ENCODE measurements around the gene PORCN.

PORCN gene

GRCh38 chrX:48531358-48531959 lies 22.7 kb downstream of the PORCN start:
- Histone ChIP-seq H3K4me3 (no peak overlapping the region), H3K9ac (ENCODE audit: insufficient read length) (no peak overlapping the region), H3K9me3 (ENCODE audit: low read depth, low read length) (no peaks in the 10 kb centered on the region), H3K27ac (peak overlapping the region; percentile 50; the same call in 1 of the 2 replicates), H3K36me3 (ENCODE audit: insufficient read depth, low read length) (peaks cover 23% of the 10 kb centered on the region)
- no peak for DNase-seq (ENCODE audit: low read depth, low spot score)
- no peak for TF ChIP-seq FOXP2 (optimal IDR thresholded peaks at IDR 0.05; ENCODE audit: control extremely low read depth, extremely low read length, insufficient read depth)
- no peak for TF ChIP-seq POLR2AphosphoS5 (IDR thresholded peaks at IDR 0.05; ENCODE audit: borderline replicate concordance, low read depth, low read length)
- no peak for TF ChIP-seq EZH2 (IDR thresholded peaks at IDR 0.05)

- no peak overlapping the region for H3K4me3 ChIP-seq
- H3K36me3 ChIP-seq (ENCODE audit: insufficient read depth, low read length) = peaks cover 16% of the 10 kb centered on the region
- no peak for DNase-seq (ENCODE audit: low read depth, low spot score)
- no peak for TF ChIP-seq FOXP2 (optimal IDR thresholded peaks at IDR 0.05; ENCODE audit: control extremely low read depth, extremely low read length, insufficient read depth)
- TF ChIP-seq EZH2 (IDR thresholded peaks at IDR 0.05) = no peak
- TF ChIP-seq POLR2AphosphoS5 (IDR thresholded peaks at IDR 0.05; ENCODE audit: borderline replicate concordance, low read depth, low read length) = no peak
- no peaks in the 10 kb centered on the region for H3K9me3 ChIP-seq (ENCODE audit: low read depth, low read length)
- H3K9ac ChIP-seq (ENCODE audit: insufficient read length) = no peak overlapping the region
- no peak overlapping the region; the same call in 1 of the 2 replicates for H3K27ac ChIP-seq
Measured at GRCh38 chrX:48532161-48532560, 23.4 kb downstream of the PORCN start.

- no peak overlapping the region for H3K4me3 ChIP-seq
- H3K9ac ChIP-seq (ENCODE audit: insufficient read length) = no peak overlapping the region
- DNase-seq (ENCODE audit: low read depth, low spot score) = no peak
- peaks cover 6% of the 10 kb centered on the region; the same call in 1 of the 2 replicates for H3K36me3 ChIP-seq (ENCODE audit: insufficient read depth, low read length)
- H3K27ac ChIP-seq = no peak overlapping the region
- TF ChIP-seq POLR2AphosphoS5 (IDR thresholded peaks at IDR 0.05; ENCODE audit: borderline replicate concordance, low read depth, low read length) = no peak
- no peak for TF ChIP-seq FOXP2 (optimal IDR thresholded peaks at IDR 0.05; ENCODE audit: control extremely low read depth, extremely low read length, insufficient read depth)
- TF ChIP-seq EZH2 (IDR thresholded peaks at IDR 0.05) = no peak
- H3K9me3 ChIP-seq (ENCODE audit: low read depth, low read length) = no peaks in the 10 kb centered on the region
Measured at GRCh38 chrX:48533165-48533564, 24.4 kb downstream of the PORCN start.

DNA sequence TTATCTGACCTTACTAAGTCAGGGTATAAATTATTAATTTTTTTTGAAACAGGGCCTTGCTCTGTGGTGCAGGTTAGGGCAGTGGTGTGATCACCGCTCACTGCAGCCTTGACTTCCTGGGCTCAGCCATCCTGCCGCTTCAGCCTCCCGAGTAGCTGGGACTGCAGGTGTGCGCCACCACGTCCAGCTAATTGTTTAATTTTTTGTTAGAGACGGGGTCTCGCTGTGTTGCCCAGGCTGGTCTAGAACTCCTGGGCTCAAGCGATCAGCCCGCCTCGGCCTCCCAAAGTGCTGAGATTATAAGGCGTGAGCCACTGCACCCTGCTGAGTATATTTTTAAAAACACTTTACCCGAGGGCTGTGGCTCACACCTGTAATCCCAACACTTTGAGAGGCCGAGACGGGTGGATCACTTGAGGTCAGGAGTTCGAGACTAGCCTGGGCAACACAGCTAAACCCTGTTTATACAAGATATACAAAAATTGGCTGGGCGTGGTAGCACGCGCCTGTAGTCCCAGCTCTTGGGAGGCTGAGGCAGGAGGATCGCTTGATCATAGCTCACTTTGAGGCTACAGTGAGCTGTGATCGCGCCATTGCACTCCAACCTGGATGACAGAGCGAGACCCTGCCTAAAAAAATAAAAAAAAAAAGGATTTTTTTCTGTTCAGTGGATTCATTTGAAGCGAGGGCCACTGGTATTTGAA lies 30.0 kb downstream of the PORCN start:
- no peaks in the 10 kb centered on the region for H3K9me3 ChIP-seq (ENCODE audit: low read depth, low read length)
- DNase-seq (ENCODE audit: low read depth, low spot score) = no peak
- peak overlapping the region; percentile 82 for H3K27ac ChIP-seq
- TF ChIP-seq FOXP2 (optimal IDR thresholded peaks at IDR 0.05; ENCODE audit: control extremely low read depth, extremely low read length, insufficient read depth) (no peak), EZH2 (IDR thresholded peaks at IDR 0.05) (no peak), POLR2AphosphoS5 (IDR thresholded peaks at IDR 0.05; ENCODE audit: borderline replicate concordance, low read depth, low read length) (no peak)
- peak overlapping the region; percentile 11; the same call in 1 of the 2 replicates for H3K4me3 ChIP-seq
- no peak overlapping the region for H3K9ac ChIP-seq (ENCODE audit: insufficient read length)
- peaks cover 9% of the 10 kb centered on the region; the same call in 1 of the 2 replicates for H3K36me3 ChIP-seq (ENCODE audit: insufficient read depth, low read length)

DNA sequence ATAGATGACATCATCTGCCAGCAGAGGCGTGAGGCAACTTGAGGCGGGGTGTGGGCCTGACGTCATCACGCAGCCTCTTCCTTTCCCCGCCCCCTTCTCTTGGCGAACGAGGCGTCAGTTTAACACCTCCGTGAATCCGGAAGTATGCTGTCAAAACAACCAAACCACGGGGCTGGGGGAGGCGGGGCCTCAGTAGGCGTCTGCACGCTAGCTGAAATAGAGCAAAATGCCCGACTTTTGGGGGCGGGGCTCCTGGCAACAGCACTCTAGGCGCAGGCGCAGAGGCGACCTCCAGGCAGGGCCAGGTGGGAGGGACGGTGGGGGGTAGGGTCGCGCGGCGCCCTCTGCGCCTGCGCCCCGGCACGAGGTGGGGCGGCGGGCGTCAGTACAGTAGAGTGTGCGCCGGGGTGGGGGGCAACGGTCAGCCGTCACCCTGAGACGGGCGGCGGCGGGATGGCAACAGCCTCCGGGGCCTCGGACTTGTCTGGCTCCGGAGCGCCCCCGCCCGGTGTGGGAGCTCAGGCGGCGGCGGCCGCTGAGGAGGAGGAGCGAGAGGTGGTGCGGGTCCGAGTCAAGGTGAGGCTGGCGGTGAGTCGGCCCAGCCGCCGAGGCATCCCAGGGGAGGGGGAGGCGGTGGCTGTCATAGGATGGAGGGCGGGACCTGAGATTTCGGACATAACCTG lies 30.7 kb downstream of the PORCN start, which contains the start of gene TBC1D25:
TBC1D25 (plus strand) TSS at position 370 of the 683 bp plus-strand sequence; CDS start at position 454, 84 bp downstream.
- peak within 1 kb of the TSS; percentile 82 for H3K27ac ChIP-seq
- TF ChIP-seq FOXP2 (optimal IDR thresholded peaks at IDR 0.05; ENCODE audit: control extremely low read depth, extremely low read length, insufficient read depth) = no peak
- peak; percentile 53; the same call in 1 of the 2 replicates for TF ChIP-seq POLR2AphosphoS5 (IDR thresholded peaks at IDR 0.05; ENCODE audit: borderline replicate concordance, low read depth, low read length)
- no peak for TF ChIP-seq EZH2 (IDR thresholded peaks at IDR 0.05)

GRCh38 chrX:48540028-48540375 lies 31.2 kb downstream of the PORCN start:
- no peak for DNase-seq (ENCODE audit: low read depth, low spot score)
- H3K4me3 ChIP-seq = peak overlapping the region; percentile 87
- no peaks in the 10 kb centered on the region for H3K9me3 ChIP-seq (ENCODE audit: low read depth, low read length)
- TF ChIP-seq EZH2 (IDR thresholded peaks at IDR 0.05) (no peak), FOXP2 (optimal IDR thresholded peaks at IDR 0.05; ENCODE audit: control extremely low read depth, extremely low read length, insufficient read depth) (no peak), POLR2AphosphoS5 (IDR thresholded peaks at IDR 0.05; ENCODE audit: borderline replicate concordance, low read depth, low read length) (peak; percentile 26; the same call in 1 of the 2 replicates)
- no peak overlapping the region for H3K27ac ChIP-seq
- H3K36me3 ChIP-seq (ENCODE audit: insufficient read depth, low read length) = peaks cover 14% of the 10 kb centered on the region; the same call in 1 of the 2 replicates
- peak overlapping the region; percentile 81 for H3K9ac ChIP-seq (ENCODE audit: insufficient read length)

More for the DNA sequence above, 30.7 kb downstream of the PORCN start, which contains the start of gene TBC1D25:
- Histone ChIP-seq H3K9me3 (ENCODE audit: low read depth, low read length) (no peaks in the 10 kb centered on the region), H3K36me3 (ENCODE audit: insufficient read depth, low read length) (peaks cover 9% of the 10 kb centered on the region; the same call in 1 of the 2 replicates), H3K9ac (ENCODE audit: insufficient read length) (peak within 1 kb of the TSS; percentile 81), H3K4me3 (peak within 1 kb of the TSS; percentile 87)
- peak; percentile 94 for DNase-seq (ENCODE audit: low read depth, low spot score)

DNA sequence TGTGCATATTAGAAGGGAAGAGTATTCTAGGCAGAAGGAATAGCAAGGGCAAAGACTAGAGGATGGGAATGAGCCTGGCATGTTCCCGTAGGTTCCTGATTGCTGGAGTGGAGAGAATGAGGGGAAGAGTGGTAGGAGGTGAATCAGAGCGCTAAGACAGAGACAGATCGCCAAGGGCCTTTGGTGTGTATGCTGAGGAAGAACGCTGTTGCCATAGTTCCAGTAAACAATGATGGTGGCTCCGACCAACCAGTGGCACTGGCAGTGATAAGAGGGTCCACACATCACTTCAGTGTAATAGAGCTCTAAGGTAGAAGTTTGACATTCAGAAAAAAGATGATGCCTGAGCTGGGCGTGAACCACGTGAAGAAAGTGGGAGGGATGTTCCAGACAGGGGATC lies 31.7 kb downstream of the PORCN start:
- H3K9ac ChIP-seq (ENCODE audit: insufficient read length) = no peak overlapping the region
- peak overlapping the region; percentile 87 for H3K4me3 ChIP-seq
- H3K36me3 ChIP-seq (ENCODE audit: insufficient read depth, low read length) = peaks cover 15% of the 10 kb centered on the region; the same call in 1 of the 2 replicates
- no peak overlapping the region for H3K27ac ChIP-seq
- TF ChIP-seq FOXP2 (optimal IDR thresholded peaks at IDR 0.05; ENCODE audit: control extremely low read depth, extremely low read length, insufficient read depth) (no peak), EZH2 (IDR thresholded peaks at IDR 0.05) (no peak), POLR2AphosphoS5 (IDR thresholded peaks at IDR 0.05; ENCODE audit: borderline replicate concordance, low read depth, low read length) (no peak)
- H3K9me3 ChIP-seq (ENCODE audit: low read depth, low read length) = no peaks in the 10 kb centered on the region
- DNase-seq (ENCODE audit: low read depth, low spot score) = no peak
